GM10266 (cell line): Measurements from ENCODE around the gene CLASP1.

ENCODE experiments used
- DNase-seq: peaks from one replicate; pipeline ENCODE4 v3.0.0; 2012; ENCODE audit errors: extremely low spot score
- CTCF ChIP-seq: IDR thresholded peaks from 2 replicates; pipeline ENCODE4 v1.5.1; 2012; ENCODE audit warnings: mild to moderate bottlenecking, low read depth; ENCODE audit not compliant: control insufficient read depth, insufficient read depth; ENCODE audit errors: missing control alignments

CLASP1 gene

GRCh38 chr2:121390082-121390692 is 259.1 kb downstream of the CLASP1 start:
- no peak for TF ChIP-seq CTCF

DNA sequence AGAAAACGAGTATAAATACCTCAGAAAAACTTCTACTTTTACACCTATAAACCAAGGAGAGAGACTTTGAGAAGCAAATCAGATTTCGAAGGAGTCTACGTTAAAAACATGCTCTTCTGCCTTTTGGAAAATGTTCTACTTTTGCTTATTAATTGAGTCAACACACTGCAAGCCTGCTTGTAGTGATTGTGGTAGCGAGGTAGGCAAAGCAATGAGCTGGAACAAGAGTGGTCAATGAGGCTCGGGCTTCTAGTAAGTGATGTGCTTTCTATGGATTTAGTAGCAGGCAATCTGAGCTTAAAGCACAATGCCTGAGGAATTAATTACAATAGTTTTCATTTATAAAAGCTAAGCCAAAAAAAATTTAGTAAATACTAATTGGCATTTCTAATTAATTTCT is 260.9 kb downstream of the CLASP1 start:
- no peak for DNase-seq
- no peak for TF ChIP-seq CTCF

More at GRCh38 chr2:121390082-121390692, 259.1 kb downstream of the CLASP1 start:
- no peak for DNase-seq

DNA sequence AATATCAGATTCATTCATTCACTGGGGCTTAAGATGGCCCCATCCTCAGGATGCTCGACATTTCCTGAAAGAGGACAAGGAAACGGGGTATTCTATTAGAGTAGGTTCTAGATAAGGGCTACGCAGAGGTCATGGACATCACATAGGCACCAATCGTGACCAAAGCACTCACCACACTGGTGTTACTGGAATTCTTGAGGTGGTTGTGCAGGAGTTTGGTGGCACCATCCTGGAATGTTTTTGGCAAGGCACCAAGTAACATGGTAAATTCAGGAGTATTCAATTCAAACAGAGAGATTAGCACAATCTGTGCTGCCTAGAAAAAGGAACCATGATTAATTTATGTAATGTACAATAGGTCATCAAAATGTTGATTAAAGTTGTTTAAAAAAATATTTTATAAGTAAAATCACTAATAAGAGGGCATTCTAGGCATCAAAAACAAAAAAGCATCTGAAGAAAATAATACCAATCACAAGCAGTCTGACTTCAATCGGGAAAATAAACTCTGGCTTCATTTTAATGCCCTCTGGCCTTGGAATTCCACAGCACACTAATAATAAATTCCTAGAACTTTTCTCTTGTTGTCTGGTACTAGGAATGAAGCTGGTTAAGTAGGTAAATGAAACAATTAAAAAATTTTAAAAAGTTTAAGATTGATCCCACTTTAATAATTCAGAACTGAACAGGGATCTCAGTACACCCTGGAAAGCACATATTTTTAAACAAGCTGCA is 261.5 kb downstream of the CLASP1 start:
- no peak for DNase-seq
- TF ChIP-seq CTCF: no peak

DNA sequence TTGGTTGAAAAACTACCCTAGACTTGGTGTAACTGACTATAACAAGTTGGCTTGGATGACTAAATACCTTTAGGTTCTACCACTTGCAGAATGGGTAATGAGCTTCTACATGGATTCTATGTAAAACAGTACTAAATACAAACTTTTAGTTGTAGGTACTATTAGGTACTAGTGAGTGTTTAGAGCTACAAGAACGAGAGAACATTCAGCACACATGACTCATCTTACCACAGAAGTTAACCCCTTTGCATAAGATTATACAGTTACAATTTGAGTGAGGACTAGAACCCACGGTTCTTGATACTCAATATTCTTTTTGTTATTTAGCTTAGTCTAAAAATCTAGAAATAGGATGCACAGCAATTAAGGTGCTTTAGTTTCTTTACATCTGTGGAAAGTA is 262.6 kb downstream of the CLASP1 start:
- DNase-seq: no peak
- TF ChIP-seq CTCF: no peak

GRCh38 chr2:121386102-121386501 is 263.2 kb downstream of the CLASP1 start:
- DNase-seq: no peak
- no peak for TF ChIP-seq CTCF

GRCh38 chr2:121382744-121383143 is 266.5 kb downstream of the CLASP1 start:
- DNase-seq: no peak
- no peak for TF ChIP-seq CTCF

DNA sequence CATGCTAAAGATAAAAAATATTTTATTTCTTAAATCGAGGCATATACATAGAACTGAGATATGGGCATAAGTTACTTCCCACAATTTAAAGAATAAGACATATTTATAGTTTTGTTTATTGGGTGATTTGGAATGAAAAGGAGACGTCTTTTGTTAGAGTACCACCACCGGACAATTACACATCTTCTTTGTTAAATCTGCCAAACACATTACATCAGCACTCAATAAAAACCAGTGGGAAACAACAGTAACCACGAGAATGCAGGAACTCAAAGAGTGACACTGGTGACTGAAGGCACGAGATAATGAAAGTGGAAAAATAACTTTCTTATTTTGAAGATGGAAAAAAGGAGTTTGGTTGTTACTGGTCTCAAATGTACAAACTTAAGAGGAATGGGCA is 271.6 kb downstream of the CLASP1 start:
- no peak for TF ChIP-seq CTCF
- DNase-seq: no peak
